Small intestine (tissue), 7 donors: ENCODE measurements around the gene NOL12. TPM values are rescaled to one million over a fixed set of nuclear protein-coding genes. Genes with fewer than 3 reads are reported as not detected.

Experiments
- DNase-seq, 2 donors: peaks; one replicate each; pipeline versions ENCODE4 v3.0.0 to v3.0.0-alpha.2; 2013
- FAIRE-seq: peaks from 2 replicates; lab custom pipeline; 2012; peaks lifted over from hg19 to GRCh38; lab: Jason Lieb, UNC
- H3K27ac ChIP-seq, 3 donors: one replicate each; pipeline ENCODE4 v1.5.1; 2013; ENCODE audit warnings: low read length in 2 of 3, mild to moderate bottlenecking in 2 of 3, control low read depth in 1 of 3, inconsistent platforms in 1 of 3, low read depth in 1 of 3, moderate library complexity in 1 of 3
- H3K27me3 ChIP-seq, 3 donors: one replicate each; pipeline ENCODE4 v1.6.1; 2013; ENCODE audit warnings: low read length in 3 of 3, inconsistent platforms in 1 of 3; ENCODE audit not compliant: control insufficient read depth in 3 of 3, insufficient read depth in 3 of 3
- H3K36me3 ChIP-seq, 3 donors: one replicate each; pipeline ENCODE4 v1.6.1; 2013; ENCODE audit warnings: low read length in 3 of 3, inconsistent platforms in 1 of 3, low read depth in 1 of 3, mild to moderate bottlenecking in 1 of 3, moderate library complexity in 1 of 3; ENCODE audit not compliant: control insufficient read depth in 3 of 3, insufficient read depth in 2 of 3
- H3K4me1 ChIP-seq, 3 donors: one replicate each; pipeline ENCODE4 v1.6.1; 2013; ENCODE audit warnings: low read length in 2 of 3, inconsistent platforms in 1 of 3, low read depth in 1 of 3, mild to moderate bottlenecking in 1 of 3, moderate library complexity in 1 of 3; ENCODE audit not compliant: control insufficient read depth in 3 of 3, insufficient read depth in 2 of 3
- H3K4me3 ChIP-seq, 3 donors: one replicate each; pipeline ENCODE4 v1.5.1; 2013; ENCODE audit warnings: low read length in 3 of 3, control low read depth in 1 of 3, inconsistent platforms in 1 of 3, low read depth in 1 of 3, mild to moderate bottlenecking in 1 of 3, moderate library complexity in 1 of 3
- H3K9me3 ChIP-seq, 2 donors: one replicate each; pipeline ENCODE4 v1.6.1; 2013; ENCODE audit warnings: low read depth in 1 of 2, low read length in 1 of 2; ENCODE audit not compliant: control insufficient read depth in 2 of 2, insufficient read depth in 1 of 2
- WGBS, 3 donors: extraction: QIAGEN DNeasy Blood & Tissue Kit; methylation state at CpG; one replicate each; pipeline ENCODE4 v1.1.7; 2013; 5-methylcytosine and 5-hydroxymethylcytosine counted together
- polyA plus RNA-seq, 4 donors: library from polyadenylated mRNA; stranded (reverse) in 3 of 4; unstranded in 1 of 4; fragments of 200-250 nt in 3 of 4; fragments of 120-200 nt in 1 of 4; gene quantifications; one replicate each; pipeline versions ENCODE4 v1.2.1 to v1.2.3, GENCODE V29; 2013
- donor health status: healthy with polysubstance abuse.
- donor health status: control.
- donor health status: control.
- donor health status: Bipolar disorder and iron deficiency.
- donor health status: healthy.

Gene NOL12
- polyA plus RNA-seq, 4 donors = 16.6 to 28.9 (median 23.3) TPM

DNA sequence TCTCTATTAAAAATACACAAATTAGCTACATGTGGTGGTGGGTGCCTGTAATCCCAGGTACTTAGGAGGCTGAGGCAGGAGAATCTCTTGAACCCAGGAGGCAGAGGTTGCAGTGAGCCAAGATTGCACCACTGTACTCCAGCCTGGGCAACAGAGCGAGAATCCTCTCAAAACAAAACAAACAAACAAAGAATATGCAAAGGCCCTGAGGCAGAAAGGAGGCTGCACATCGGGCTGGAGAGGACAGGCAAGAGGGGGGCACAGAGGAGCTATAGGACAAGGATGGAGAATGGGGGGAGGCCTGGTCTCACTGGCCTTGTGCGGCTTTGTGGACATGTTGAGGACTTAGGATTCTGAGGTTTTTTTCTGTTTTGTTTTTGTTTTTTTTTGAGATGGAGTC is 19.1 kb downstream of the NOL12 start:
- H3K4me3 ChIP-seq = no peak overlapping the region
- no peaks in the 10 kb centered on the region for H3K27me3 ChIP-seq
- DNase-seq (no peak), FAIRE-seq (no peak)
- H3K27ac ChIP-seq = no peak overlapping the region
- H3K9me3 ChIP-seq = peaks cover 0 to 6% of the 10 kb centered on the region in 2 donors
- H3K36me3 ChIP-seq = peaks cover 0 to 12% (median 0%) of the 10 kb centered on the region in 3 donors
- WGBS, 3 donors = 90 to 93% (median 91%) methylated on average over 3 of the region's 3 CpGs
- no peaks in the 10 kb centered on the region for H3K4me1 ChIP-seq

DNA sequence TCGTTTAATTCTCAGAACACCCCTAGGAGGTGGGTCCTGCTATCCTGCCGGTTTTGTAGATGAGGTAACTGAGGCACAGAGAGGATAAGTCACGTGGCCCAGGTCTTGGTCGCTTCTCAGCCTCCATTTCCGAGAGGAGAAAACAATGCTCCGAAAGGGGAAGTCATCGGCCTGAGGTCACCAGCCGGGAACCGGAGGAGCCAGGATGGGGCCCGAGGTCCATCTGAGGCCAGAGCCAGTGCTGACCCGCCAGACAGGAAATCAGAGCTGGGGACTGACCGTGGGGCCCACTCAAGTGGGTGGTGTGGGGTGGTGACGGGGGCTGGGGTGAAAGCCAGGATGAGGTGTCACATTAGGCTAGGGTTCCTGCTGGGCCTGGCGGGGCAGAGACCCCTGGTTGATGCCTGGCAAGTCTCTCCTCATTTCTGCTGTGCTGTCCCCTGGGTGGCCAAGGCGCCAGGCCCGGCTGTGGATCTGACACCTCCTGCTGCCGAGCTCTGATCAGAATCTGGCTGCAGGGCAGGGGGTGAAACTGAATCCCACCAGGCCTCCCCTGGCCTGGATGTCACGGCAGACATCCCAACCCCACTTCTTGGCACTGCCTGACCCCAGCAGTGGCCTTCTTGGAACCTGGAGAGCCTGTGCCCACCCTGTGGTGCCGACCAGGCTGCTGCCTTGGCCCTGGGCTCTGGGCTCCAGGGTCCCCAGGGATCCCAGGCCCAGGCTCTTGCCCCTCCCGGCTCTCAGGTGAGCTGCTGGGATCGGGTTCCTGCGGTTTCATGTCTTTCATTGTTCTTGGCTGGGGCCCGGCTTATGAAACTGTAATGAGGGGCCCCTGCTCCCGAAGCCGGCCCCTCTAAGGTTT is 22.7 kb downstream of the NOL12 start:
- DNase-seq = no peak
- H3K27me3 ChIP-seq = no peaks in the 10 kb centered on the region
- 80 to 89% (median 86%) methylated on average over 22 to 25 of the region's 25 CpGs for WGBS, 3 donors
- peaks cover 0 to 23% (median 0%) of the 10 kb centered on the region in 3 donors for H3K36me3 ChIP-seq
- H3K9me3 ChIP-seq = peaks cover 0 to 6% of the 10 kb centered on the region in 2 donors
- no peak overlapping the region for H3K4me3 ChIP-seq
- no peaks in the 10 kb centered on the region for H3K4me1 ChIP-seq
- FAIRE-seq = no peak
- H3K27ac ChIP-seq = no peak overlapping the region

GRCh38 chr22:37709445-37709765 is 23.3 kb downstream of the NOL12 start:
- no peak overlapping the region for H3K27ac ChIP-seq
- no peak for FAIRE-seq
- H3K4me3 ChIP-seq = no peak overlapping the region
- 95 to 96% (median 96%) methylated on average over 14 to 15 of the region's 15 CpGs for WGBS, 3 donors
- H3K9me3 ChIP-seq = peaks cover 0 to 6% of the 10 kb centered on the region in 2 donors
- no peak for DNase-seq
- peaks cover 0 to 26% (median 0%) of the 10 kb centered on the region in 3 donors for H3K36me3 ChIP-seq
- no peaks in the 10 kb centered on the region for H3K4me1 ChIP-seq
- no peaks in the 10 kb centered on the region for H3K27me3 ChIP-seq

- no peak for DNase-seq
- no peaks in the 10 kb centered on the region for H3K4me1 ChIP-seq
- 74 to 80% (median 78%) methylated on average over 3 of the region's 3 CpGs for WGBS, 3 donors
- FAIRE-seq = no peak
- no peak overlapping the region for H3K4me3 ChIP-seq
- H3K9me3 ChIP-seq = peaks cover 0 to 6% of the 10 kb centered on the region in 2 donors
- peaks cover 0 to 28% (median 0%) of the 10 kb centered on the region in 3 donors for H3K36me3 ChIP-seq
- no peaks in the 10 kb centered on the region for H3K27me3 ChIP-seq
- no peak overlapping the region for H3K27ac ChIP-seq
Measured at GRCh38 chr22:37710675-37711074, 24.5 kb downstream of the NOL12 start.

DNA sequence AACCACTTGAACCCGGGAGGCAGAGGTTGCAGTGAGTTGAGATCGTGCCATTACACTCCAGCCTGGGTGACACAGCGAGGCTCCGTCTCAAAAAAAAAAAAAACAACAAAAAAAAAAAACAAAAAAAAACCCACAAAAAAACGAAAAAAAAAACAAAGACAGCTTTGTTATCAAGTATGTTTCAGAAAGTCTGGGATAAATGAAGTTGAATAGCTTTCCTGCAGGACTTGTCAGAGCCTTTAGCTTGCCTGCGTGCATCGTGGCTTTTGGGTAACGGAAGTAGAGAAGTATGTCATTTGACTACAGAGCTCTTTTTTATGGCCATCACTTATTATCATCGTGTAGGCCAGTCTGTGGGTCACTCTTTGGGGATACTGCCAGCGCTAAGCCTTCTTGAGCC is 25.3 kb downstream of the NOL12 start:
- Histone ChIP-seq H3K9me3 (peaks cover 0 to 6% of the 10 kb centered on the region in 2 donors), H3K27ac (no peak overlapping the region), H3K4me3 (no peak overlapping the region), H3K27me3 (no peaks in the 10 kb centered on the region), H3K4me1 (no peaks in the 10 kb centered on the region), H3K36me3 (peaks cover 0 to 24% (median 0%) of the 10 kb centered on the region in 3 donors)
- DNase-seq (no peak), FAIRE-seq (no peak)
- 88 to 92% (median 91%) methylated on average over 10 of the region's 10 CpGs for WGBS, 3 donors

DNA sequence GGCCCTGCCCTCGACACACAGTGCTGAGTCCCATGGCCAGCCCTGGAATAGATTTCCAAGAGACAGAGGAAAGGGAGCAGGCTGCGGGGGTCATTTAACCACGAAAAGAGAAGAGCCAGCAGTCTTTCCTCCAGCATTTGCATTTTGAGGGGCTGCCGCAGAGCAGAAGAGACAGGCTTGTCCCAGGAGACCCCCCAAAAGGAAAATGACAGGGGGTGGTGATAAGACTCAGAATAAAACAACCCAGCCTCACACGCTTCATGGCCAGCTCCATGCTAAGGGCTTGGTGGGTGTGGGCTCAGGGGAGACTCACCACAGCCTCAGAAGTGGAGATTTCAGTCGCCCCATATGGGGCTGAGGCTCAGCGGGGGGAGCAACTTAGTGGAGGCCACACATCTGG is 27.6 kb downstream of the NOL12 start:
- 89 to 94% (median 90%) methylated on average over 7 of the region's 7 CpGs for WGBS, 3 donors
- FAIRE-seq = no peak
- Histone ChIP-seq H3K36me3 (peaks cover 0 to 23% (median 0%) of the 10 kb centered on the region in 3 donors), H3K27ac (no peak overlapping the region), H3K4me1 (no peaks in the 10 kb centered on the region), H3K27me3 (no peaks in the 10 kb centered on the region), H3K4me3 (no peak overlapping the region), H3K9me3 (peaks cover 0 to 6% of the 10 kb centered on the region in 2 donors)
- DNase-seq = no peak

- Histone ChIP-seq H3K4me3 (no peak overlapping the region), H3K36me3 (peaks cover 0 to 19% (median 0%) of the 10 kb centered on the region in 3 donors), H3K27ac (no peak overlapping the region), H3K9me3 (no peaks in the 10 kb centered on the region), H3K4me1 (no peaks in the 10 kb centered on the region), H3K27me3 (no peaks in the 10 kb centered on the region)
- no peak for FAIRE-seq
- DNase-seq = no peak
- 85 to 98% (median 88%) methylated on average over 2 of the region's 2 CpGs for WGBS, 3 donors
Measured at GRCh38 chr22:37714634-37715033, 28.5 kb downstream of the NOL12 start.

GRCh38 chr22:37715760-37716159 is 29.6 kb downstream of the NOL12 start:
- Histone ChIP-seq H3K36me3 (peaks cover 0 to 15% (median 0%) of the 10 kb centered on the region in 3 donors), H3K27me3 (no peaks in the 10 kb centered on the region), H3K27ac (no peak overlapping the region), H3K9me3 (no peaks in the 10 kb centered on the region), H3K4me1 (no peaks in the 10 kb centered on the region), H3K4me3 (no peak overlapping the region)
- 87 to 98% (median 97%) methylated on average over 7 of the region's 7 CpGs for WGBS, 3 donors
- DNase-seq (no peak), FAIRE-seq (no peak)
